ENCODE results near the gene PSMC3. TPM values are rescaled to one million over a fixed set of nuclear protein-coding genes. Genes with fewer than 3 reads are reported as not detected.
"Not testable (repeated sequence)": the region's sequence is repeated elsewhere in the genome, so short reads cannot be mapped to it uniquely, and the experiment has no call there.

Gene PSMC3
- total RNA-seq (2014; rRNA removed; shearing (Covaris generic); ENCODE audit: low replicate concordance) = 147 and 165 TPM in 2 replicates

- peak within 1 kb of the TSS; percentile 100 for H3K4me3 ChIP-seq
- H3K27me3 ChIP-seq = no peaks in the 10 kb centered on the region
- DNase-seq = peak; percentile 96
- peaks cover 43% of the 10 kb centered on the region for H3K36me3 ChIP-seq
- H3K9me3 ChIP-seq = no peaks in the 10 kb centered on the region
Measured at GRCh38 chr11:47426062-47426956, at the start of gene PSMC3. Gene PSMC3 (minus strand): TSS chr11:47426439. CDS start chr11:47426279, 160 bp downstream.

GRCh38 chr11:47470671-47471070 is 44.4 kb upstream of the PSMC3 start:
- Histone ChIP-seq H3K27me3 (no peaks in the 10 kb centered on the region), H3K9me3 (no peaks in the 10 kb centered on the region), H3K36me3 (peaks cover 78% of the 10 kb centered on the region), H3K4me3 (no peak overlapping the region)
- no peak for DNase-seq

- peaks cover 75% of the 10 kb centered on the region for H3K36me3 ChIP-seq
- H3K27me3 ChIP-seq = no peaks in the 10 kb centered on the region
Measured at GRCh38 chr11:47469361-47470179, 43.3 kb upstream of the PSMC3 start.

GRCh38 chr11:47468598-47469214 is 42.5 kb upstream of the PSMC3 start:
- Histone ChIP-seq H3K4me3 (no peak overlapping the region), H3K36me3 (peaks cover 76% of the 10 kb centered on the region), H3K9me3 (no peaks in the 10 kb centered on the region), H3K27me3 (no peaks in the 10 kb centered on the region)
- no peak for DNase-seq

More at GRCh38 chr11:47469361-47470179, 43.3 kb upstream of the PSMC3 start:
- Histone ChIP-seq H3K4me3 (no peak overlapping the region), H3K9me3 (no peaks in the 10 kb centered on the region)
- no peak for DNase-seq

- H3K36me3 ChIP-seq = peaks cover 72% of the 10 kb centered on the region
- H3K4me3 ChIP-seq = no peak overlapping the region
- DNase-seq = no peak
- H3K27me3 ChIP-seq = no peaks in the 10 kb centered on the region
- H3K9me3 ChIP-seq = no peaks in the 10 kb centered on the region
Measured at GRCh38 chr11:47467357-47467756, 41.1 kb upstream of the PSMC3 start.

- H3K27me3 ChIP-seq = no peaks in the 10 kb centered on the region
- H3K9me3 ChIP-seq = no peaks in the 10 kb centered on the region
- peak; percentile 87 for DNase-seq
- no peak overlapping the region for H3K4me3 ChIP-seq
- H3K36me3 ChIP-seq = peaks cover 70% of the 10 kb centered on the region
Measured at GRCh38 chr11:47466701-47467250, 40.5 kb upstream of the PSMC3 start.

GRCh38 chr11:47466201-47466600 is 40.0 kb upstream of the PSMC3 start:
- no peaks in the 10 kb centered on the region for H3K9me3 ChIP-seq
- no peak overlapping the region for H3K4me3 ChIP-seq
- DNase-seq = no peak
- H3K27me3 ChIP-seq = no peaks in the 10 kb centered on the region
- peaks cover 69% of the 10 kb centered on the region for H3K36me3 ChIP-seq

- H3K9me3 ChIP-seq = no peaks in the 10 kb centered on the region
- H3K27me3 ChIP-seq = no peaks in the 10 kb centered on the region
- DNase-seq = no peak
- H3K36me3 ChIP-seq = peaks cover 54% of the 10 kb centered on the region
- no peak overlapping the region for H3K4me3 ChIP-seq
Measured at GRCh38 chr11:47464483-47464882, 38.2 kb upstream of the PSMC3 start.

- H3K27me3 ChIP-seq = no peaks in the 10 kb centered on the region
- H3K36me3 ChIP-seq = peaks cover 37% of the 10 kb centered on the region
- no peak for DNase-seq
- H3K9me3 ChIP-seq = no peaks in the 10 kb centered on the region
- H3K4me3 ChIP-seq = no peak overlapping the region
Measured at GRCh38 chr11:47461876-47462275, 35.6 kb upstream of the PSMC3 start.

GRCh38 chr11:47460571-47461235 is 34.5 kb upstream of the PSMC3 start:
- no peak for DNase-seq
- Histone ChIP-seq H3K4me3 (no peak overlapping the region), H3K27me3 (no peaks in the 10 kb centered on the region), H3K36me3 (peaks cover 35% of the 10 kb centered on the region), H3K9me3 (no peaks in the 10 kb centered on the region)

GRCh38 chr11:47454258-47454671 is 28.0 kb upstream of the PSMC3 start:
- not testable (repeated sequence) for H3K4me3 ChIP-seq, H3K36me3 ChIP-seq, H3K9me3 ChIP-seq, H3K27me3 ChIP-seq
- DNase-seq = peak; percentile 70

GRCh38 chr11:47453365-47453764 is 27.1 kb upstream of the PSMC3 start:
- DNase-seq = no peak
- Histone ChIP-seq H3K4me3 (no peak overlapping the region), H3K9me3 (0 out of 2 replicates have a peak, but pooled peaks cover 2% of the 10 kb centered on the region), H3K27me3 (no peaks in the 10 kb centered on the region), H3K36me3 (peaks cover 8% of the 10 kb centered on the region; the same call in 1 of the 2 replicates)

GRCh38 chr11:47451990-47452389 is 25.8 kb upstream of the PSMC3 start:
- no peak for DNase-seq
- Histone ChIP-seq H3K4me3 (no peak overlapping the region), H3K36me3 (peaks cover 8% of the 10 kb centered on the region; the same call in 1 of the 2 replicates), H3K9me3 (0 out of 2 replicates have a peak, but pooled peaks cover 2% of the 10 kb centered on the region), H3K27me3 (no peaks in the 10 kb centered on the region)

- Histone ChIP-seq H3K4me3 (no peak overlapping the region), H3K27me3 (no peaks in the 10 kb centered on the region), H3K36me3 (peaks cover 8% of the 10 kb centered on the region; the same call in 1 of the 2 replicates), H3K9me3 (0 out of 2 replicates have a peak, but pooled peaks cover 2% of the 10 kb centered on the region)
- DNase-seq = no peak
Measured at GRCh38 chr11:47451436-47451835, 25.2 kb upstream of the PSMC3 start.

- Histone ChIP-seq H3K27me3 (no peaks in the 10 kb centered on the region), H3K9me3 (0 out of 2 replicates have a peak, but pooled peaks cover 2% of the 10 kb centered on the region), H3K4me3 (no peak overlapping the region), H3K36me3 (peaks cover 8% of the 10 kb centered on the region; the same call in 1 of the 2 replicates)
- DNase-seq = no peak
Measured at GRCh38 chr11:47449541-47449940, 23.3 kb upstream of the PSMC3 start.

All from MG63 (cell line).